Measurements from ENCODE around the gene TMEM220.

TMEM220 gene

GRCh38 chr17:10729334-10730193 is at the start of gene TMEM220:
TSS of gene TMEM220 (minus strand) at chr17:10730023. CDS start at chr17:10729851, 172 bp downstream.
- DNase-seq: peak; percentile 24

GRCh38 chr17:10779609-10780008 is 49.8 kb upstream of the TMEM220 start:
- DNase-seq: no peak

- DNase-seq: no peak
Measured at GRCh38 chr17:10777890-10778289, 48.1 kb upstream of the TMEM220 start.

GRCh38 chr17:10777131-10777807 is 47.4 kb upstream of the TMEM220 start:
- DNase-seq: no peak

GRCh38 chr17:10776381-10776780 is 46.6 kb upstream of the TMEM220 start:
- DNase-seq: no peak

GRCh38 chr17:10775740-10776356 is 46.0 kb upstream of the TMEM220 start:
- DNase-seq: no peak

- DNase-seq: no peak
Measured at GRCh38 chr17:10775058-10775457, 45.2 kb upstream of the TMEM220 start.

- DNase-seq: no peak
Measured at GRCh38 chr17:10773391-10773790, 43.6 kb upstream of the TMEM220 start.

- DNase-seq: no peak
Measured at GRCh38 chr17:10772425-10773380, 42.9 kb upstream of the TMEM220 start.

- no peak for DNase-seq
Measured at GRCh38 chr17:10771148-10771547, 41.3 kb upstream of the TMEM220 start.

- no peak for DNase-seq
Measured at GRCh38 chr17:10769840-10770239, 40.0 kb upstream of the TMEM220 start.

- DNase-seq: no peak
Measured at GRCh38 chr17:10768750-10769251, 39.0 kb upstream of the TMEM220 start.

GRCh38 chr17:10767232-10767631 is 37.4 kb upstream of the TMEM220 start:
- DNase-seq: no peak

- no peak for DNase-seq
Measured at GRCh38 chr17:10762037-10762436, 32.2 kb upstream of the TMEM220 start.

- no peak for DNase-seq
Measured at GRCh38 chr17:10761281-10761680, 31.5 kb upstream of the TMEM220 start.

GRCh38 chr17:10758062-10758461 is 28.2 kb upstream of the TMEM220 start:
- DNase-seq: no peak

GRCh38 chr17:10757647-10758046 is 27.8 kb upstream of the TMEM220 start:
- DNase-seq: no peak

- no peak for DNase-seq
Measured at GRCh38 chr17:10757067-10757466, 27.2 kb upstream of the TMEM220 start.

- no peak for DNase-seq
Measured at GRCh38 chr17:10756619-10757018, 26.8 kb upstream of the TMEM220 start.

- no peak for DNase-seq
Measured at GRCh38 chr17:10756185-10756584, 26.4 kb upstream of the TMEM220 start.

- no peak for DNase-seq
Measured at GRCh38 chr17:10755592-10756127, 25.8 kb upstream of the TMEM220 start.
